GM04504 (cell line): ENCODE data around the gene MS4A6A.

Source experiments
- DNase-seq: peaks from one replicate; pipeline ENCODE4 v3.0.0-alpha.2; 2012; ENCODE audit warnings: low read depth

The MS4A6A gene

DNA sequence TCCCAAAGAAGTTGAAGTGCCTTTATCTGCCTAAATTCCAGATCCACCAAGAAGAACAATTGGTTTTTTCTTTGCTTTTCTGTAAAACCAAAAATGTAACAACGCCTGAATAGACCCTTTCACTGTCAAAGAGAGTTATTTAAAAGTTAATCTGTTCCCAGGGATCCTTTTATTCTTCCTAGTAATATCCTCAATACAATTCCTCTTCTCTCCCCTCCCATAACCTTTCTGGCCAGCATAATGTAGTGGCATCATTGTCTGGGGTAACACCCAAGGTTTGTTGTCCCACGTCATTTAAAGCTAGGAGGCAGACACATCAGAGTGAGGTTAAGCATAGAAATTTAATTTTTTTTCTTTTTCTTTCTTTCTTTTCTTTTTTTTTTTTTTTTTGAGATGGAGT, 54.5 kb downstream of the MS4A6A start:
- DNase-seq = no peak

DNA sequence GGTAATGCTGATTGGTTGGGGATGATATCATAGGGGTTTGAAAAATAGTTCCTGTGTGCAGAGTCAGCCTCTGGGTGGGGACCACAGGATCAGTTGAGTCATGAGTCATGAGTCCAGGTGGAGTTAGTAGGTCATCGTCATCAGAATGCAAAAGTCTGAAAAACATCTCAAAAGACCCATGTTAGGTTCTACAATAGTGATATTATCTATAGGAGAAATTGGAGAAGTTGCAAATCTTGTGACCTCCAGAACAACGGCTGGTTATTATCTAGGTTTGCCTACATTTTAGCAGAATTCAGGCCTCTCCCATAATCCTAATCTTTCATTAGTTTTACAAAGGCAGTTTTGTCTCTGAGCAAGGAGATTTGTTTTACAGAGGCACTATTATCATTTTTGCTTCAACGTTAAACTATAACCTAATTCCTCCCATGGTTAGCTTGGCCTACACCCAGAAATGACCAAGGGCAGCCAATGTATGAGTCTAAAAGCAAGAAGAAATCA, 55.5 kb downstream of the MS4A6A start:
- no peak for DNase-seq

DNA sequence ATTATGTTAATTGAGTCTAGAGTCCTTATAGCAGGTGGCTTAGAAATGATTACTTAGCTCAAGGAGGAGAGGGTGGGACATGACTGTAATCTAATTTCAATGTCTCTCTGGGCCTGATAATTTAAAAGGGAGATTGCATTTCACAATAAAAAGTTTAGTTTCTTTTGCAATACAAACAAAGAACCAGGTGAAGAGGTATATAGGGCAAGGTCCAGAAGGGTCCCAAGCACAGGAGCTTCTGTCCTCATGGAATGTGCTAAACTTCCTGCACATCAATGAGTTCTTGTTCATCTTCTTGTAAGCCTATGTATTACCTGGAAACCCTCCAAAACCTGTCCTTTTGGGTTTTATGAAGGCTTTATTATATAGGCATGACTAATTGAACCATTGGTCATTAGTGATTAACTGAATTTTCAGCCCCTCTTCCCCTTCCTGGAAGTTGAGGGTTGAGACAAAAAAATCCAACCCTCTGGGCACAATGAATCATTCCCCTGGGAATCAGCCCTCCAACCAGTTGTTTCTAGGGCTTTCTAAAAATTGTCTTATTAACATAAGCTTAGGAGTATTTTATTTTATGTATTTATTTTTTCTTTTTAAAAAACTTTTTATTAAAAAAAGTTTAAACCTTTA, 56.8 kb downstream of the MS4A6A start:
- DNase-seq = no peak

DNA sequence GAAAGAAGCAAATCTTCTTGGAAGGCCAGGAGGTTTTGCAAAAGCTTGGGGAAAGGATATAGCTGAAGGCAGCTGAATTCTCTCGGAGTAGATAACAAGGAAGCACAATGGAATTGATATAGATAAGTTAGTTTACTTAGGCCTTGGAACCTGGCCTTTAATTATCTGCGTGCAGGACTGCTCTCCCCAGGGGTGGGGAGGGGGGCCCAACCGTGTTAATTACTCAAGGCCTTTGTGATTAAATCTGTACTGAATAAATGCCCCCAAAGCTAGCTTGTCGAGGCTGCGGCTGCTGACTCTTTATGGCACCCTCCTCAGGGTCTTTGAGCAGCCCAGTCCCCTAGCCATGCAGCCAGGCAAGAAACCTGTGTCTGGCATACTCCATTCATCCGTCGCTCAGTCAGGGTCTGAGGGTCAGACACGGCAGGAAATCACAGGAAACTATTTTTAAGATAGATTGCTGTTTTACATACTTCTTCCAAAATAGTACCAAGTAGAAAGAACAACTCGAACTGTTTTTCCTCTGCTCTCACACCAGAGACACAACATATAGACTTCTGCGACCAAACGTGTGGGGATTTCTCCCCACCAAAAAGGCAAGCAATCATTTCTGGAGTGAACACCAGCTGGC, 58.0 kb downstream of the MS4A6A start:
- DNase-seq = no peak
